Measurements from ENCODE around the gene FOXJ3.

The FOXJ3 gene

GRCh38 chr1:42142894-42143675, 191.9 kb downstream of the FOXJ3 start:
- peak in 1 of 2 donors; percentile 19 for DNase-seq (ENCODE audit: low read depth in 2 of 2)
- no peak overlapping the region for H3K4me3 ChIP-seq (replicated peaks in 1 of 2; ENCODE audit: low read depth in 2 of 2, low read length in 2 of 2)
- TF ChIP-seq CTCF (IDR thresholded peaks at IDR 0.05; ENCODE audit: low read depth, low read length), result no peak

- no peak for DNase-seq (ENCODE audit: low read depth in 2 of 2)
- no peak for TF ChIP-seq CTCF (IDR thresholded peaks at IDR 0.05; ENCODE audit: low read depth, low read length)
- H3K4me3 ChIP-seq (replicated peaks in 1 of 2; ENCODE audit: low read depth in 2 of 2, low read length in 2 of 2), result no peak overlapping the region
Measured at GRCh38 chr1:42141978-42142377, 193.1 kb downstream of the FOXJ3 start.

GRCh38 chr1:42140191-42140590, 194.8 kb downstream of the FOXJ3 start:
- no peak for DNase-seq (ENCODE audit: low read depth in 2 of 2)
- TF ChIP-seq CTCF (IDR thresholded peaks at IDR 0.05; ENCODE audit: low read depth, low read length), result no peak
- no peak overlapping the region for H3K4me3 ChIP-seq (replicated peaks in 1 of 2; ENCODE audit: low read depth in 2 of 2, low read length in 2 of 2)

GRCh38 chr1:42139444-42139843, 195.6 kb downstream of the FOXJ3 start:
- no peak for DNase-seq (ENCODE audit: low read depth in 2 of 2)
- no peak overlapping the region for H3K4me3 ChIP-seq (replicated peaks in 1 of 2; ENCODE audit: low read depth in 2 of 2, low read length in 2 of 2)
- no peak for TF ChIP-seq CTCF (IDR thresholded peaks at IDR 0.05; ENCODE audit: low read depth, low read length)

GRCh38 chr1:42138586-42138985, 196.4 kb downstream of the FOXJ3 start:
- no peak overlapping the region for H3K4me3 ChIP-seq (replicated peaks in 1 of 2; ENCODE audit: low read depth in 2 of 2, low read length in 2 of 2)
- DNase-seq (ENCODE audit: low read depth in 2 of 2), result no peak
- TF ChIP-seq CTCF (IDR thresholded peaks at IDR 0.05; ENCODE audit: low read depth, low read length), result no peak

GRCh38 chr1:42137766-42138165, 197.3 kb downstream of the FOXJ3 start:
- no peak for DNase-seq (ENCODE audit: low read depth in 2 of 2)
- no peak overlapping the region for H3K4me3 ChIP-seq (replicated peaks in 1 of 2; ENCODE audit: low read depth in 2 of 2, low read length in 2 of 2)
- no peak for TF ChIP-seq CTCF (IDR thresholded peaks at IDR 0.05; ENCODE audit: low read depth, low read length)

- no peak overlapping the region for H3K4me3 ChIP-seq (replicated peaks in 1 of 2; ENCODE audit: low read depth in 2 of 2, low read length in 2 of 2)
- no peak for DNase-seq (ENCODE audit: low read depth in 2 of 2)
- TF ChIP-seq CTCF (IDR thresholded peaks at IDR 0.05; ENCODE audit: low read depth, low read length), result no peak
Measured at GRCh38 chr1:42136466-42136865, 198.6 kb downstream of the FOXJ3 start.
